K562 (cell line): ENCODE data around the gene GNA15. TPM values are rescaled to one million over a fixed set of nuclear protein-coding genes. Genes with fewer than 3 reads are reported as not detected.

Experiments
- ATAC-seq: fragments of 200-7000 bp; cut with Tn5 transposase; 3 replicates; pipeline ENCODE4 v1.9.1; 2020; ENCODE audit warnings: moderate library complexity
- BruUV-seq: library from RNA; stranded (reverse); fragments of 400-500 nt; replicated peaks from 2 replicates; lab custom pipeline; 2021; lab: Mats Ljungman, UMichigan
- CTCF ChIA-PET: fragments of 300-600 bp; formaldehyde crosslinking; extraction: SDS; loops from one replicate; lab custom pipeline; 2021; ENCODE audit warnings: low intra/inter-chr PET ratio; lab: Yijun Ruan, JAX
- POLR2A ChIA-PET: fragments of 300-600, 350-650 bp; sonication (Branson Sonifier 250); formaldehyde crosslinking; extraction: SDS; loops from one replicate; lab custom pipeline; 2021; ENCODE audit warnings: antibody characterized with exemption, inconsistent platforms; lab: Yijun Ruan, JAX
- DNase-seq, 4 experiments: peaks; one replicate each; pipeline versions ENCODE4 v3.0.0 to v3.0.0-alpha.2; 2011 to 2018; ENCODE audit warnings: low spot score in 3 of 4, mixed read lengths in 3 of 4; ENCODE audit errors: extremely low read depth in 1 of 4
- FAIRE-seq: peaks from 2 replicates; lab custom pipeline; 2011; peaks lifted over from hg19 to GRCh38; lab: Jason Lieb, UNC
- H2AFZ ChIP-seq: 2 replicates; pipeline ENCODE4 v1.6.0; 2011; ENCODE audit warnings: low read depth, low read length, control low read depth, inconsistent platforms
- H3K27ac ChIP-seq: fragments of 200-600 bp; 3 replicates; pipeline ENCODE4 v1.8.0; 2011; ENCODE audit warnings: low read depth, mild to moderate bottlenecking, control low read depth, inconsistent platforms, low read length, moderate library complexity, mixed read lengths; ENCODE audit errors: extremely low read depth
- H3K27me3 ChIP-seq, 2 experiments: fragments of 300-600 bp in 1 of 2; 2 replicates in 1 of 2; 3 replicates in 1 of 2; pipeline versions ENCODE4 v1.6.0 to v1.8.0; 2011; ENCODE audit warnings: inconsistent platforms in 2 of 2, low read length in 2 of 2, mild to moderate bottlenecking in 1 of 2, mixed read lengths in 1 of 2, moderate library complexity in 1 of 2; ENCODE audit not compliant: control insufficient read depth in 2 of 2, insufficient read depth in 2 of 2
- H3K36me3 ChIP-seq: fragments of 300-600 bp; 3 replicates; pipeline ENCODE4 v1.8.0; 2011; ENCODE audit warnings: mild to moderate bottlenecking, low read length, inconsistent platforms; ENCODE audit not compliant: control insufficient read depth, insufficient read depth
- H3K4me1 ChIP-seq, 2 experiments: fragments of 200-600 bp in 1 of 2; replicated peaks in 1 of 2; 2 replicates in 1 of 2; 3 replicates in 1 of 2; pipeline versions ENCODE4 v1.5.1 to v1.8.0; 2011; ENCODE audit warnings: inconsistent platforms in 2 of 2, low read length in 2 of 2, mild to moderate bottlenecking in 1 of 2, mixed read lengths in 1 of 2, moderate library complexity in 1 of 2; ENCODE audit not compliant: control insufficient read depth in 2 of 2, insufficient read depth in 2 of 2
- H3K4me2 ChIP-seq: 2 replicates; pipeline ENCODE4 v1.6.1; 2011; ENCODE audit warnings: low read length, control low read depth, inconsistent platforms, mixed read lengths; ENCODE audit not compliant: insufficient read depth
- H3K4me3 ChIP-seq: fragments of 200-600 bp; sonication (generic), shearing (Covaris generic); 2 replicates; pipeline ENCODE4 v1.5.1; 2016; ENCODE audit warnings: control low read depth, inconsistent platforms
- H3K79me2 ChIP-seq: fragments of 200-600 bp; 3 replicates; pipeline ENCODE4 v1.8.0; 2011; ENCODE audit warnings: low read length, inconsistent platforms; ENCODE audit not compliant: control insufficient read depth, insufficient read depth
- H3K9ac ChIP-seq, 2 experiments: 2 replicates each; pipeline versions ENCODE4 v1.6.0 to v1.6.1; 2011; ENCODE audit warnings: low read depth in 2 of 2, low read length in 2 of 2, control low read depth in 1 of 2, inconsistent platforms in 1 of 2, mild to moderate bottlenecking in 1 of 2, mixed read lengths in 1 of 2; ENCODE audit not compliant: insufficient read depth in 1 of 2
- H3K9me1 ChIP-seq: one replicate; pipeline ENCODE4 v1.6.0; 2011; ENCODE audit warnings: inconsistent platforms, mild to moderate bottlenecking, low read length, moderate library complexity; ENCODE audit not compliant: control insufficient read depth, insufficient read depth
- H3K9me3 ChIP-seq: replicated peaks from 2 replicates; pipeline ENCODE4 v1.5.1; 2011; ENCODE audit warnings: low read depth, low read length, inconsistent platforms; ENCODE audit not compliant: control insufficient read depth, insufficient read depth
- H4K20me1 ChIP-seq: replicated peaks from 2 replicates; pipeline ENCODE4 v1.6.1; 2011; ENCODE audit warnings: low read length, inconsistent platforms, mixed read lengths; ENCODE audit not compliant: control insufficient read depth, insufficient read depth
- GATAD2B ChIP-seq: fragments of 450-650 bp; IDR thresholded peaks from 2 replicates; pipeline ENCODE4 v1.6.1; 2017; ENCODE audit warnings: mild to moderate bottlenecking, borderline replicate concordance
- MBD1 ChIP-seq: fragments of 250-450 bp; sonication (Bioruptor Pico); IDR thresholded peaks from 2 replicates; pipeline ENCODE4 v1.8.0; 2022; ENCODE audit warnings: inconsistent platforms
- NR2C1 ChIP-seq, 2 experiments: fragments of 450-650 bp; IDR thresholded peaks; 2 replicates each; pipeline ENCODE4 v1.6.1; 2017; ENCODE audit warnings: mild to moderate bottlenecking in 2 of 2, antibody characterized with exemption in 1 of 2, inconsistent platforms in 1 of 2, missing compliant biosample characterization in 1 of 2, missing genetic modification characterization in 1 of 2
- PBX2 ChIP-seq, 2 experiments: IDR thresholded peaks in 1 of 2; conservative IDR thresholded peaks in 1 of 2; 2 replicates each; pipeline ENCODE4 v1.6.1; 2016; ENCODE audit warnings: low read depth in 2 of 2, mild to moderate bottlenecking in 1 of 2, missing compliant biosample characterization in 1 of 2, missing genetic modification characterization in 1 of 2, moderate library complexity in 1 of 2
- PTBP1 ChIP-seq: fragments of 200-400 bp; formaldehyde crosslinking; IDR thresholded peaks from 2 replicates; pipeline ENCODE4 v1.6.1; 2017; ENCODE audit warnings: low read depth, low read length
- REST ChIP-seq, 2 experiments: fragments of 450-650 bp; formaldehyde crosslinking in 1 of 2; IDR thresholded peaks; 2 replicates each; pipeline versions ENCODE4 v1.4.0 to v1.6.1; 2014 to 2020; ENCODE audit warnings: mild to moderate bottlenecking in 2 of 2, borderline replicate concordance in 1 of 2, low read depth in 1 of 2
- SOX6 ChIP-seq: fragments of 450-650 bp; IDR thresholded peaks from 2 replicates; pipeline ENCODE4 v1.6.1; 2014; ENCODE audit warnings: mild to moderate bottlenecking
- WGBS: fragments of 100-300 bp; shearing (Covaris generic); methylation state at CpG from one replicate; pipeline ENCODE4 v1.1.6; 2016; ENCODE audit warnings: low coverage, mixed read lengths; ENCODE audit not compliant: insufficient coverage; ENCODE audit errors: missing lambda C conversion rate; 5-methylcytosine and 5-hydroxymethylcytosine counted together
- in situ Hi-C: fragments of 300-500 bp; cut with MboI; formaldehyde crosslinking; loops from 4 replicates; pipeline ENCODE4 v1.15.0; 2018; ENCODE audit warnings: inconsistent platforms, mixed read lengths
- intact Hi-C: fragments of 100-400 bp; cut with micrococcal nuclease; formaldehyde crosslinking; loops from 2 replicates; pipeline ENCODE4 v1.14.2; 2022
- polyA plus RNA-seq, 8 experiments: library from polyadenylated mRNA; depleted of rRNA in 4 of 8; stranded (reverse) in 5 of 8; unstranded in 3 of 8; fragments of >200 nt; fragmentation: Nextera tagmentation in 2 of 8; fragmentation: Illumina TruSeq in 1 of 8; extraction: Ambion mirVana in 2 of 8; extraction: Trizol in 1 of 8; gene quantifications; 2 replicates each; pipeline versions ENCODE4 v1.2.1 to v1.2.3, GENCODE V29; 2011 to 2014; ENCODE audit warnings: inconsistent platforms in 1 of 8, missing spikeins in 1 of 8
- total RNA-seq, 7 experiments: library from RNA; depleted of rRNA in 6 of 7; stranded (reverse); fragments of >200 nt in 6 of 7; fragmentation: Illumina TruSeq in 2 of 7; extraction: Trizol in 2 of 7; gene quantifications; 2 replicates each; pipeline versions ENCODE4 v1.2.1 to v1.2.3, GENCODE V29; 2011 to 2021; ENCODE audit warnings: low replicate concordance in 1 of 7

Gene GNA15
- total and polyA plus RNA-seq, 9 of the 15 experiments (the other 6 are each of a cell fraction or from before 2014, with no cell fraction given) = 0.03 to 0.24 (median 0.11) TPM; not detected in 1

- H3K4me1 ChIP-seq = peaks cover 2 to 71% of the 10 kb centered on the region in 2 experiments; a peak in 3 of 5 replicates
- no peak overlapping the region for H2AFZ ChIP-seq
- ChIA-PET POLR2A (interaction anchor here (1.2 kb wide), 1 partner anchor 11 kb away, joined by 3 read pairs; no protein-coding TSS in a partner anchor), CTCF (no interaction called here)
- intact Hi-C loops (loop anchor here (10.0 kb wide), 1 partner anchor 152 kb away; no protein-coding TSS in a partner anchor), in situ Hi-C loops (no loop called here)
- 89% methylated on average over 16 of the region's 17 CpGs for WGBS
- peaks cover 9% of the 10 kb centered on the region; the same call in 1 of the 3 replicates for H3K36me3 ChIP-seq
- no peak overlapping the region for H3K4me2 ChIP-seq
- no TSS peak for BruUV-seq
- DNase-seq (no peak), ATAC-seq (no peak), FAIRE-seq (no peak)
- H3K79me2 ChIP-seq = peaks cover 74% of the 10 kb centered on the region
- H4K20me1 ChIP-seq = peaks cover 11% of the 10 kb centered on the region; the same call in 1 of the 2 replicates
- no peak overlapping the region for H3K4me3 ChIP-seq
- no peak overlapping the region for H3K27ac ChIP-seq
- no peak overlapping the region for H3K9ac ChIP-seq
- peaks cover 5% of the 10 kb centered on the region for H3K9me1 ChIP-seq
- no peaks in the 10 kb centered on the region for H3K9me3 ChIP-seq
- no peaks in the 10 kb centered on the region for H3K27me3 ChIP-seq
- TF ChIP-seq PTBP1 = no peak
- no peak for TF ChIP-seq MBD1 (CRISPR knock-in tag)
- no peak for TF ChIP-seq REST (IDR thresholded peaks at IDR 0.05; ENCODE audit: borderline replicate concordance)
- no peak for TF ChIP-seq REST (CRISPR knock-in tag; IDR thresholded peaks at IDR 0.05; ENCODE audit: low read depth)
- no peak for TF ChIP-seq GATAD2B
- TF ChIP-seq PBX2 (CRISPR knock-in tag; IDR thresholded peaks at IDR 0.05; ENCODE audit: low read depth) = no peak
- no peak for TF ChIP-seq PBX2 (tag; conservative IDR thresholded peaks at IDR 0.05; ENCODE audit: low read depth)
- TF ChIP-seq SOX6 = no peak
- TF ChIP-seq NR2C1 (IDR thresholded peaks at IDR 0.05) = no peak
- no peak for TF ChIP-seq NR2C1 (tag; IDR thresholded peaks at IDR 0.05)
Observed at GRCh38 chr19:3106509-3107141, 29.2 kb upstream of the GNA15 start.
